ENCODE measurements around the gene C11orf21. TPM values are rescaled to one million over a fixed set of nuclear protein-coding genes. Genes with fewer than 3 reads are reported as not detected.

C11orf21 gene
- total and polyA plus RNA-seq, 10 of the 15 experiments (the other 5 are each of a cell fraction or from before 2014, with no cell fraction given): 0.04 to 0.26 (median 0.11) TPM; not detected in 7

DNA sequence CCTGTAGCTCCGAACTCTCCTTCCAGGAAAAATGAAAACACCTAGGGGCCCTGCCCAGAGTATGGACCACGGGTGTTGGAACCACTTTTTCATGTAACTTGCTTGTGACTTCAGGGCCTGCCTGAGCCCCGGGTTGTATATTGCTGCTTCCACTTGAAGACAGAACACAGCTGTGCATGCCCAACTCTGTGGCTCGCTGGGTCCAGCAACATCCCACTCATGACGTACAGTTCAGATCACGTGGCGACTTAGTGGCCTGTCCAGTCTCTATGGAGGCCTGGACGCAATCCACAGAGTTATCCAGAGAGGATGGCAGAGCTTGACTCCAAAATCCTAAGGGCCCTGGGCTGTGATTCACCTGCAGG is 6.8 kb downstream of the C11orf21 start:
- no peaks in the 10 kb centered on the region; a peak in 2 of 4 replicates for H3K27me3 ChIP-seq (replicated peaks in 1 of 2; ENCODE audit: control insufficient read depth in 2 of 2, insufficient read depth in 2 of 2, low read length in 1 of 2)
- H3K79me2 ChIP-seq (ENCODE audit: control insufficient read depth, insufficient read depth, low read length): no peaks in the 10 kb centered on the region
- no peak for ATAC-seq
- no peaks in the 10 kb centered on the region for H3K9me3 ChIP-seq (replicated peaks; ENCODE audit: control insufficient read depth, insufficient read depth, low read length)
- POLR2A ChIA-PET: no interaction called here
- no peak overlapping the region for H3K4me2 ChIP-seq (ENCODE audit: control insufficient read depth, insufficient read depth)
- H3K9ac ChIP-seq (ENCODE audit: control insufficient read depth, insufficient read depth, low read length): no peak overlapping the region
- no peak overlapping the region for H2AFZ ChIP-seq (ENCODE audit: control insufficient read depth, low read depth, low read length)
- H3K4me3 ChIP-seq: no peak overlapping the region
- DNase-seq (ENCODE audit: low read depth, low spot score): no peak
- 7% methylated on average over 8 of the region's 8 CpGs for WGBS (ENCODE audit: insufficient coverage, insufficient replicate concordance, low lambda C conversion rate, missing lambda C conversion rate)
- SMC1A ChIA-PET (ENCODE audit: uncharacterized antibody, unreplicated experiment): no interaction called here
- intact Hi-C loops (cut with micrococcal nuclease; ENCODE audit: unreplicated experiment) (loop anchor here (5.0 kb wide), 1 partner anchor 98 kb away; no protein-coding TSS in a partner anchor), in situ Hi-C loops (cut with MboI) (no loop called here)
- RAD21 ChIA-PET (ENCODE audit: unreplicated experiment): no interaction called here
- no peaks in the 10 kb centered on the region for H4K20me1 ChIP-seq (ENCODE audit: control insufficient read depth, insufficient read depth)
- no peaks in the 10 kb centered on the region for H3K36me3 ChIP-seq (ENCODE audit: control insufficient read depth in 2 of 2, insufficient read depth in 2 of 2, low read length in 1 of 2)
- no peak for FAIRE-seq
- no peak overlapping the region for H3K27ac ChIP-seq (ENCODE audit: control insufficient read depth, insufficient read depth)
- no peak for TF ChIP-seq ESRRA (IDR thresholded peaks at IDR 0.05; ENCODE audit: low read length)
- TF ChIP-seq NR2C2 (IDR thresholded peaks at IDR 0.05; ENCODE audit: borderline replicate concordance, control insufficient read depth, insufficient read length, low read depth): no peak
- no peak for TF ChIP-seq YY1 (IDR thresholded peaks at IDR 0.05; ENCODE audit: low read depth, low read length)
- TF ChIP-seq NFYB (IDR thresholded peaks at IDR 0.05; ENCODE audit: insufficient read depth, low read depth, low read length): no peak
- TF ChIP-seq MTA2 (IDR thresholded peaks at IDR 0.05; ENCODE audit: low read depth): no peak
- no peak for TF ChIP-seq CHD2 (IDR thresholded peaks at IDR 0.05; ENCODE audit: borderline replicate concordance, low read depth, low read length)
- no peak for TF ChIP-seq TCF7 (IDR thresholded peaks at IDR 0.05; ENCODE audit: borderline replicate concordance)
- TF ChIP-seq CREB1 (IDR thresholded peaks at IDR 0.05; ENCODE audit: low read depth): no peak
- no peak for TF ChIP-seq LARP7 (IDR thresholded peaks at IDR 0.05)
- no peak for TF ChIP-seq TAF1 (IDR thresholded peaks at IDR 0.05; ENCODE audit: borderline replicate concordance, low read depth, low read length)
- TF ChIP-seq SMAD5 (IDR thresholded peaks at IDR 0.05; ENCODE audit: low read depth): no peak
- TF ChIP-seq EP300 (IDR thresholded peaks at IDR 0.05; ENCODE audit: borderline replicate concordance in 1 of 2, control insufficient read depth in 1 of 2, low read depth in 2 of 2, low read length in 2 of 2): no peak
- TF ChIP-seq KLF5 (IDR thresholded peaks at IDR 0.05; ENCODE audit: partially characterized antibody): no peak
- TF ChIP-seq NR2C1 (IDR thresholded peaks at IDR 0.05): no peak
- no peak for TF ChIP-seq ZNF24 (IDR thresholded peaks at IDR 0.05)
- no peak for TF ChIP-seq RBBP5 (conservative IDR thresholded peaks at IDR 0.05)
- no TSS peak for BruUV-seq (replicated peaks)
- H3K4me1 ChIP-seq (ENCODE audit: control insufficient read depth, insufficient read depth, low read length): no peaks in the 10 kb centered on the region
- CTCF ChIA-PET: interaction anchor here (0.9 to 1.1 kb wide), 2 partner anchors 125 to 126 kb away, joined by 3 read pairs; no protein-coding TSS in a partner anchor
